EL (cell line): ENCODE measurements around the gene FOXC2.

Experiments
- DNase-seq: peaks from one replicate; pipeline ENCODE4 v3.0.0-alpha.2; 2016

The FOXC2 gene

DNA sequence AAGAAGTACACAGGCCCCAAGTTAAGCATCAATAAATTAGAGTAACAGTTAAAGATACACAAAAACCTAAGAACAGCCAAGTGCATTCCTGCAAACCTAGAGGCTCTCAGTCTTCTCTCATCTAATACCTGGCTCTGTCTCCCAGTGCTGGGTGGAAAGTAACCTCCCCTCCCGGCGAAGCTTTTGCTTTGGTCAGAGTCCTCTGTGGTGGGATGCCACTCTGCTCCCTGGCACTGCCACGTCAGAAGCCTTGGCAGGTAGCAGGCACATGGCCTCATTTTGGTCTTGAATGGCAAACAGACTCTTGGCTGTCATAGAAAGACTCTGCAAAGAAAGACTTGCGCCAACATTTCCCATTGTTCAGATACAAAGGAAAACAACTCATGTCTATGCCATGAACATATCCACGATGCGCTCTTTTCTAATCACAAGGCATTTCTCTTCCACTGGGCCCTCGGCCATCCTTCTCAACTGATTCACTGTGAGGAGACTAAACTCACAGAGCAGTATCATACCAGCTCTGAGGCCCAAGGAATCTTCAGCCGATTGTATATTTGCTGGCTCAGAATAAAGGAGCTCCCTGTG lies 32.8 kb upstream of the FOXC2 start:
- DNase-seq = no peak

DNA sequence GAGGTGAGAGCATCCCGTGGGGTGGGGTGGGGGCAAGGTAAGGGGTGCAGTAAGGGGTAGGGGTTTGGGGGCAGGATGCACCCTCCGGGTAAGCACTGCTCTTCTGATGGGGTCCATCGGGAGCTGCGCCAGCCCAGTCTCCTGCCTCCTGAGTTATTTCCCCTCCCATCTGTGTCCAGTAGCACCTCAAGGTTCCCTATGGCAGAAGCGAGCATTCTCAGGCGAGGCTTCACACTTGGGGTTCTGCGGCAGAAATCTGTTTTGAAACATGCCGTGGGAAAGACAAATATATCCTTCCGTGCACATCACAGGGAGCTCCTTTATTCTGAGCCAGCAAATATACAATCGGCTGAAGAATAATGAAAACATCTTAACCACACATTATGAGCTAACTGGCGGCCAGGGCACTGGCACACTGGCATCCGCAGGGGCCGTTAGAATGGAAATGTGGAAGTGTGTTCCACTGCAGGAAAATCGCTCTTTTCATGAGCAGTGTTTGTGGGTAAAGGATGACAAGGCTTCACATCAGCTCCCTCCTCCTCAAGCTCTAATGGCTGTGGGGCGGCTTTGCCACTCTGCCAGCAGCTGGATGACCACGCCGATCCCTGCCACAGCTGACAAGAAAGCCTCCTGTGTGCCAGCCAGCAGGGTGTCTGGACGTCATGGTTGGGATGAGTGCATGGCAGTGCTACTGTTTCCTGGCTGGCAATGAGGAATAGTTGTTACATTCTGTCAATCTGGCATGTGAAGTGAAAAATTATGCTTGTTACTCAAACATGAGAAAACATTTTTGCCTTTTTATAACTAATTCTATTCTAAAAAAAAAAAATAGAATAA lies 31.6 kb upstream of the FOXC2 start:
- DNase-seq = no peak

DNA sequence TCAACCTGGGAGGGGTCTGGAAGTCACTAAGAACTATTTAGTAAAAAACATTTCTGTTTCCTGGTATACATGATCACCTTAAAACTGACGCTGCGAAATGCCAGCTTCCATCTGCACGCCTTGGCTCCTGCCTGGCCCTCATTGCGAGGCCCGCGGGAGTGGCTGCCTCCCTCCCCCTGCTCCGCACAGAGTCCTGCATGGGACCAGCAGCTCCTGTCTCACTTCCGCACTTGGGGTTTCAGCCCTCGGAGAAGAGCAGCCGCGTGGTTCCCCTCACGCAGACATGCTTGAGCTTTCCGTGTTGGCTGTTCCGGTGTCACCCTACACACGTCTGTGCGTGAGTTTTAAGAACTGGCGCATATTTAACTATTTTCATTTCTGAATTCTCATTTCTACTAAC lies 30.0 kb upstream of the FOXC2 start:
- no peak for DNase-seq

DNA sequence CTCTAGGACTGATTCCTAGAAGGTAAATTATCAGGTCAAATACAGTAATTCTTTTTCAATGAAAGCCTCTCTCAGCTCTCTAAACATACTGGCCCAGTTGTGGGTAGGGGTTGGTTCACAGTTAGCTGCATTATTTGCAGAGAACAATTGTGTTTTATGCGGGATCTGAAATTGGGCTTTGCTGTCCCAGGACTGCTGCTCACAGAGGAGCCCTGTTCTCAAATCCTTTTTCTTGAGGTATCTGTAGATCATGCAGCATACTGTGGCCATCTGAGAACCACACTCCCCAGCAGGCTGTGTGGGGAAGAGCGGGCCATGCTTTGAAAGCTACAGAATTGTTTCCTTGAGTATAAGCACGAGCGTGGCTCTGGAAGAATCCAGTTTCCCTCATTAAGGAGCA lies 29.1 kb upstream of the FOXC2 start:
- no peak for DNase-seq

DNA sequence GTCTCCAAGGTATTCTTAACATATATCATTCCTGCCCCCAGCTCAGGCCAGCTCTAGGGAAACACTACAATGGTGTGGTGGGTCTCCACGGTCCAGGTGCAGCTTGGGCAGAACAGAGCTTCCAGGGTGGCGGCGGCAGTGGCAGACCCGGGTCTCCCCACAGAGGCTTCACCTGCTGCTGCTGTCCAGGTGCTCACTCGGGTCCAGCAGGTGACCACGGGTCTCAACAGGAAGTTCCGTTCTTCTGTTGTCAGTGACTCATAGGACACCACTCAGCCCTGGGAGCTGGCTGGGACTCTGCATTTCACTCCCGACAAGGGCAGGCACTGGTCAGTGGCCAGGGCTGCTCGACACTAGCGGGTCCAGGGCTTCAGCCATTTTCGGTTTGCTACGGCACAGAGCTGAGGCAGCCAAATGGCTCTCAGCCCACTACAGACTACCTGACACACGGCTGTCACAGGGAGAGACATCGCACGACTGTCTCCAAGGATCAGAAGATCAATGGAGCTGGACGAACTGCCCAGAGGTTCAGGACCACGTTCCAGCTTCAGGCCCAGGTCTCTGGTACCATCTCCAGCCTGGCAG lies 28.3 kb upstream of the FOXC2 start:
- DNase-seq = no peak

DNA sequence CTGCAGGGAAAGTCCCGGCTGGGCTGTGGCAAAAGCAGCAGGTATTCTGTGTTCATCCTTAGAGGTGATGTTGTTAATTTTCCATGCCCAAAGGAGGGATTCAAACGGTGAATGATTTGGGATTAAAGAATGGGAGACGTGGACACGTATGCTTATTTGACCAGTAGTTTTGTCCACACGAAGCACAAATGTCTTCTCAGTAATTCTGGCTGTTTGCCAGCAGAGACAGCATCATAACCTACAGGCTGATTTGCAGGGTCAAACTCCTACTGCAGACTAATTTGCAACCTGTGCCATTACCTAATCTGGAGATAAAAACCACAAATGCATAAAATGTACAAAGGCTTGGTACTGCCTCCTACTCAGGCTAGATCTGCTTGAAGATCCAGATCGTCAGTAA lies 25.7 kb upstream of the FOXC2 start:
- no peak for DNase-seq

DNA sequence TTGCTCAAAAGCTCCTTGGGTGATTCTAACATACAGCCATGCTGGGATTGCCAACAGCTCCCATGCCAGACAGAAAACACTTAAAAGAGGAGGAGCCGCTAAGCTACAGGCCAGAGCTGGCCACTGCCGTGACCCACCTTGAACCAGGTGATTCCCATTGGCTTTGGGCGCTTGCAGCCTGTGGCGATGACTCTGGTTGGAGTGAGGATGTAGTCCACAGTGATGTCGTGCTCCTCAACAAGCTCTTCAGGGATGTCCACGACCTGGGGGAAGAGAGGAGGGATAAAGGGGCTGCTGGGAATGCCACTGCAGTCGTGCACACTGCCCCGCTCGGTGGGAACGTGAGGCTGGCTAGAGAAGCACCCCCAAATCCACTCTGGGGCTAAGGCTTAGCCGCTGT lies 25.1 kb upstream of the FOXC2 start:
- DNase-seq = no peak

DNA sequence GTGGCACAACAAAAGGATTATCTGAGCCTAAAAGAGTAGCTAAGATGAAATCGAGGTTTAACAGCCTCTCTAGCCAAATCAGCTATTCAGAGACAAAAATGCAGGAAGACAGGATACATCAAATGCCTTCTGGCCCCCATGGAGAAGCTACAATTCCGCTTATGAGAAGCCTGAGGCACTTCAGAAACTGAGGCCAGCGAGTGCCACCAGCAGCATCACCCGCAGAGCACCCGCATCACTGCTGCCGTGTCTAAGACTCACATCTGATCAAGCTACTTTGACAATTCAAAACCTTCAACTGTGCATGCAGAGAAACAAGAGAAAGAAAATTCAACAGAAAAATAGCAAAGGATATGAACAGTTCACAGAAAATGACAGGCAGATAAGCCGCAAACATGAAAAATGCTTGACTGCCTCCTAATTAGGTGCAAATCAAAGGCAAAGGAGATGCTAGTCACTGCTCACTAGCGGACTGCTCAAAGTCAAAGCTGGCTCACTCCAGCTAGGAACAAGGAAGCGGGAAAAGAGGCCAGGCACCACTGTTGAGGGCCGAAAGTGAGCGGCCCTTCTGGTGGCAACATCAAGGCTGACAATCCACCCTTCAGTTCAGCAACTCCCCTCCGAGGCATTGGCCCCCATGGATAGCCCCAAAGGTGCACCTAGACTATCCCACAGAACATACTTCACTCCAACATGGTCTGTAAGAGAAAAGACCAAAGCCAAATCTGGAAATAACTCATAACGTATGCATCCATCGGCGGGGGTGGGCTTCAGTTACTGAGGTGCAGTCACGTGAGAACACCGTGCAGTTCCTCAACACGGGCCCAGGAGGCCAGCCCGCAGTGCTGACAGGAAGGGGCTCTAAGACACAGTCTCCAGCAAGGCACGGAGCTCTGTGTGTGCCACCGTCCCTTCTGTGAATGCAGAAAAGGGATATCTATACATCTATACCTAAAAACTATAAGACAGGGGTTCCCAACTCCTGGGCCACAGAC lies 23.6 kb upstream of the FOXC2 start:
- no peak for DNase-seq

DNA sequence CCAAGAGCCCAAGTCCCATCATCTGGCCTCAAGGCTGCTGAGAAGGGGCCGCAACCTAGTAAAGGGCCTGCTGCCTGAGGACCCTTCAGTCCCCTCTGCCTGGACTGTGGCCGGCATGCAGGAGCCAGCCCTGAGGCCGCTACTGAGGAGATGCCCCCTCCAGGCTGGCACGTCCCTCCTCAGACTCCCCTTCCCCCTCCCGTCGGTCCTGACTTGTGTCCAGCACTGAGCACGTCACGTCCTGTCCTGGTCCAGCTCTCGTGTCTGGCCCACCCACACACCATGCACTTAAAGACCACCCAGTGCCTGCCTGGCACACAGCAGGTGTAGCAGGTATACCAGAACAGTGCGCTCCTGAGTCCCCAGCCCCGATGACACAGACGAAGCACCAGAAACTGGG lies 21.1 kb upstream of the FOXC2 start:
- no peak for DNase-seq

DNA sequence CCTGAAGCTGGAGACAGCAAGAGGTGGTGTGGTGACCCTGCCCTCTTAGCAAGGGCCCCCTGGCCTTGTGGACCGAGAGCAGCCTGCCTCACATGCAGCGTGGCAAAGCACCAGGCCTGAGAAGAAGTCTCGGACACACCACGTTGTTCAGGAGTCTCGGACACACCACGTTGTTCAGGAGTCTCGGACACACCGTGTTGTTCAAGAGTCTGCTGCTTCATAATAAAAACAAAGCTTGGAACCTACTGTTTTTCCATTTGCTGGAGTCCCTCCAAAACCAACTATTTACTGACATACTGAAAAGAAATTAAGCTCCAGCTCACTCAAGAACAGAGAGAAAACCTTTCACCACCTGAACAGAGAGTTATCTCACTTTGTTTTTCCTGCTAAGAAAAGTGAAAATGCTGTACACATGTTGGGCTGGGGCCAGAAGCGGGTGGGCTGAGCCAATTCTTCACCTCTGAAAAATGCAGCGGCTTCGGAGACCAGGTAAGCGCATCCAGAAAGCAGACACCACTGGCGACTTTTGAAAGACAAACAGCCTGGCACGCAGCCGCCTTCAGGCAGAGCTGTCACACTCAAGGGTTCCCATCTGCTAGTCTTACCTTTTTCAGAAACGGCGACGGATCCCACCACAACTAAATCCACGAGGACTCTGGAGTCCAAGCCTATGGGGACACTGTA lies 20.5 kb upstream of the FOXC2 start:
- DNase-seq = no peak

DNA sequence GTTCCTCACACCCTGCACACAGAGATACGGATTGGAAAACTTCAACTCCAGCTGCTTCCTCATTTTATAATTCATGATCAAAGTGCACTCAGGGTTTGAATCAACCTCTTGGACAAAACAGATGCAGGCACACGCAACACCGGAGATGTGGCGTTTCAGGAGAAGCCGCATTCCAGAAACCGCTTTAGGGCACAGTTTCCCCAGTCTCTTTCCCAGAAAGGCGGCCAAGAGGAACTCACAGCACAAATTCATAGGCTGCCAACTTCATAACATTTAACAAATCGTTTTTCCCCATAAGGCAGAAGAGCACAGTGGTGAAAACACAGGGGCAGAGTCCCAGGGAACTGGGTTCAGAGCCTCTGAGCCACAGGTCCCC lies 20.0 kb upstream of the FOXC2 start:
- no peak for DNase-seq

DNA sequence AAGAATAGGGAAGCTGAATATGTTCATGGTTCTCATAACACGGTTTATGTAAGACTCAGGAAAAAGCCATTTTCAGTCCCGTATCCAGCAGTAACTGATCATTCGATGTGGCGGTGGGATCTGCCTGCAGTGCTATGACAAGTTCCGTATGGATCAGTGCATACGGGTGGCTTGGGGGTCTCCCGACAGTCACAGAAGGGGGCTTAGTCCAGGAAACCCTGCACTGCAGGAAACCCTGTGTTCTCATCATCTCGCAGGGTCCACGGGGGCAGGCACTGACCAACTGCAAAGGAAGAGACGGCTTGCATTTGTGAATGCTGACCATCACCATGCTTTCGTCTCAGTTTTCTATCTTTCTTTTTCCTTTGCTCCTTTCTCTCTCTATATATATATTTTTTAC lies 19.3 kb upstream of the FOXC2 start:
- DNase-seq = no peak

DNA sequence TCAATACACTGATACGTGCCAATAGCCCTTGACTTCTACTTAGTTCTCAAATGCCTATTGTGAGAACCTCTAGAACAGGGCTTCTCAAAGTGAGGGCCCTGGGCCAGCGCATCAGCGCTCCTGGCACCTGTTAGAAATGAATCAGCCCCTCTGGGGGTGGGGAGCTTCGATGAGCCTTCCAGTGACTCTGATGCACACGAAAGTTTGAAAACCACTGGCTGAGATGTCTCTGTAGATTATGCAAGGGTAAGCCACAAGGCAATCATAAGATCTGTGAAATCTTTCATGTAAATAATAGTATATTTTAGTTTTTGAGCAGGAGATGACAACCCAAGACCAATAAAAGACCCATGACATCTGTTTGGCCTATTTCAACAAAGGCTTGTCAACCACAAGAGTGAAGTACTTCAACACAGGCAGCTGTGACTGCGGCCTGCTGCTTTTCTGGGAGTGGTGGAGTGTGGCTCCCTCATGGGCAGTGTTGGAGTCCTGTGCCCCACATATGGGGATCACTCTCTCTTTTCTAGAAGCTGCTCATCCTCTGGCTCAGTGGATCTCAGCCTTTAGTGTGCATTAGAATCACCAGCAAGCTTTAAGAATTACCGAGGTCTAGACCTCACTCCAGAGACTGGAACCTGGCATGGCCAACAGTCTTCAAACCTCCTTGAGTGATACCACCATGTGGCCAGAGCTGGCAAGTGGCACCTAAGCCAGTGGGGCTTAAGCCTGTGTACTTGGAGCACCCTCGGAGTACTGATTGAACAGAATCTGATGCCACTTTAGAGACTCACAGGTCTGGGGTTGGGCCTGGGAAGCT lies 17.3 kb upstream of the FOXC2 start:
- DNase-seq = no peak

DNA sequence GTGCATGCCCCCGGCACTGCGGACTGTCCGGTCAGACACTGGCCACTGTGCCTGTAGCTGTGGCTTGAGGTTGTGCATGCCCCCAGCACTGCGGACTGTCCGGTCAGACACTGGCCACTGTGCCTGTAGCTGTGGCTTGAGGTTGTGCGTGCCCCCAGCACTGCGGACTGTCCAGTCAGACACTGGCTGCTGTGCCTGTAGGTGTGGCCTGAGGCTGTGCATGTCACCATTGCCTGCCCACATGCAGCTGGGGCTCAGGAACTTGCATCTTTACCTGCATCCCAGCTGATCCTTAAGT lies 16.8 kb upstream of the FOXC2 start:
- DNase-seq = no peak

DNA sequence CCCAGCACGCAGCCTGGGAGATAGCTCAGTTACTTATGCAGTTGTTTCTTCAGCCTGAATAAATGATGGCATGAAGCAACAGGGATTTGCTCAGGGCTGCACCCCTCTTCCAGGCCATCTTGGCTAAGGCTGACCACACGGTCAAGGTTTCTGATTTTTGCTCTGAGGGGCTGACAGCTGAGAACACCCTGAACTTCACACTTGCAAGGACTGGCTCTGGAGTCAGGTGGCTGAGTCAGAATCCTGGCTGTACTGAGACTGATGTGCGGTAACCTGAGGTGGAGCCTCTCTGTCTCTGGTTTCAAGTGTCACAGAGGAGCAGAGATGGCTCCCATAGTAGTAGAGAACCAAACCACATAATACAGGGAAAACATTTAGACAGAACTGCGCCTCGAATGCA lies 16.3 kb upstream of the FOXC2 start:
- DNase-seq = no peak

DNA sequence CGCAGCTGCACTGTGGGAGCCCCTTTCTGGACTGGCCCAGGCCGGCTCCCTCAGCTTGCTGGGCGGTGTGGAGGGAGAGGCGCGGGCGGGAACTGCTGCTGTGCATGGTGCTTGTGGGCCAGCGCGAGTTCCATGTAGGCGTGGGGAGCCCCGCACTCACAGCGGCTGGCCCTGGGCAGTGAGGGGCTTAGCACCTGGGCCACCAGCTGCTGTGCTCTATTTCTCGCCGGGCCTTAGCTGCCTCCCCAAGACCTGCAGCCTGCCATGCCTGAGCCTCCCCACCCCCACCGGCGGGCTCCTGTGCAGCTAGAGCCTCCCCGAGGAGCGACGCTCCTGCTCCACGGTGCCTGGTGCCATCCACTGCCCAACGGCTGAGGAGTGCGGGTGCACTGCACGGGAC lies 13.3 kb upstream of the FOXC2 start:
- DNase-seq = no peak

DNA sequence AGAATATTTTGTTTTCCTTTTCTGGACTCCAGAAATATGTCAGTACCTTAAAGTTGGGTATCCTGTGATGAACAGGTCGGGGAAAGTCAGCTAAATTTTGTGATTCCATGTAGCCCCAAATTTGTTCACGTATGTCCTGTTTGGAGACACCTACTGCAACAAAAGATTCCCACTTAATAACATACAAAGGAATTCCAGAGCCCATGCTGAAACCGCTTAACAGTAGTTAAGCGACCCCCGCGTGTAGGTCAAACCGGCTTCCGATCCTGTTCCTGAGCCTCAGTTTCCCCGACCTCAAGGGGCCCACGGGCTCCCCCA lies 12.1 kb upstream of the FOXC2 start:
- no peak for DNase-seq

DNA sequence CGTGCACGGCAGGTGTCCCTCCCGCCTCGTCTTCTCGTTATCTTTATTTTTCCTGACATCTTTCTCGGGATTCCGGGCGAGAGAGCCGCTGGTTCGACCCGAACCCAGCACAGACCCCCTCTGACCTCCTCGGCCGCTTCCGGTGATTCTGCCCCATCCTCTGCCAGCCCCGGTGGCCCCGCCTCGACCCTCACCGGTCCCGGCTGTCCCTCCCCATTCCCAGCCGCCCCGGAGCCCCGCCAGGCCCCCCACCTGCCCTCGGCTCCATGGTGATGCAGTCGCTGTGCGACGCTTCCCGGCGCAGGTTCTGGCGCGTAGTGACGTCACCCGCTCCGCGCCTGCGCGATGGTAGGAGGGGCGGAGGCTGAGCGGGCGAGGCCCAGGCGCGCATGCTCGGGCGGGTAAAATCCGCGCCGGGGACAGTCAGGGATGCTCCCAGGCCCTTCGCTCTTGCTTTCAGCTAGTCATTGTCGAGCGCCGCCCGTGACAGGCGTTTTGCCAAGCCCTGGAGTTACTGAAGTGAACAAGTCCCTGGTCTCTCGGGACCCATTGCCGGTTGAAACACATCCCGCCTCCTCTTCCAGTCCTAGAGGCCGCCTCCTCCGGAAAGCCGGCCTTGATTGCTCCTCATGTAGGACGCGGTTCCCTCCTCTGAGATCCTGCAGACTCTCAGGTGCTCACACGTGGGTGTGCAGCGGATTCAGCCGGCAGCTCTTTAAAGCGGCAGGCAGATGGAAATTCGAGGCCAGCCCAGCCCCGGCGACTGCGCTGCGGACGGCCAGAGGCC lies 11.5 kb upstream of the FOXC2 start, which contains the start of gene MTHFSD:
Gene MTHFSD, minus strand, starts transcription at position 319 of the 787 bp plus-strand sequence. Its CDS starts 51 bp downstream, at position 268.
- peak; percentile 88 for DNase-seq

DNA sequence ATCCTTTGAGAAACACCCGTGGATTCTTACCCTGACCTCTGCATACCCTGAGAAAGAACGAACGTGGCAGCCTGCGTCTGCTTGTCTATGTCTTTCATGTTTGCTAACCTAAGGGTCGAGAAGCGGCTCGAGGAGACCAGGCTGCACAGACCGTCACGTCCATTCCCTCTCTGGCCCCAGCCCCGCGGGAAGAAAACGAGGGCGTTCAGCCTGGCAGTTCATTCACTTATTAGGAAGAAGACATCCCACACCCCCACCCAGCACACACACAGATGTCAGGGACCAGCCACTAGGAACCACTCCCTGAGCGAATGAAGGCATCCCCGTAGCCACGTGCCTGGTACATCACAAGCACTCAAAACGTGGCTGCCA lies 10.9 kb upstream of the FOXC2 start:
- DNase-seq = no peak

DNA sequence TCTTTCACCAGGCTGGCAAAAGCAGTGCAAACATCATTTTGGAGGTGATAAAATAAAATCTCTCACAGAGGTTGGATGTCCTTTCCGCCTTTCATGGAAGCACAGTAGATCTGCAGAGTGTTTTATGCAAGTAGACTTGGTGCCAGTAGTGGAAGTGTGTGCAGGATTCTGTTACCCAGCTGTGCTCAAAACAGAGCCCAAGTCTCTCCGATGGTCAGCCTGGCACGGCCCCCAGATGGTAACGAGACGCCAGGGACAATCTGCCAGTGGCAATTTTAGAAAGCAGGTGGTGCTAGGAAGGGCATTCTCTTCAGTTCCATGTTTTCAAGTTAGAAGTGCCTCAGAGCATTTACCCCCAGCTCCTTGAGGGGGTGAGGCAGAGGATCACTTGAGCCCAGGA lies 10.1 kb upstream of the FOXC2 start:
- DNase-seq = no peak

DNA sequence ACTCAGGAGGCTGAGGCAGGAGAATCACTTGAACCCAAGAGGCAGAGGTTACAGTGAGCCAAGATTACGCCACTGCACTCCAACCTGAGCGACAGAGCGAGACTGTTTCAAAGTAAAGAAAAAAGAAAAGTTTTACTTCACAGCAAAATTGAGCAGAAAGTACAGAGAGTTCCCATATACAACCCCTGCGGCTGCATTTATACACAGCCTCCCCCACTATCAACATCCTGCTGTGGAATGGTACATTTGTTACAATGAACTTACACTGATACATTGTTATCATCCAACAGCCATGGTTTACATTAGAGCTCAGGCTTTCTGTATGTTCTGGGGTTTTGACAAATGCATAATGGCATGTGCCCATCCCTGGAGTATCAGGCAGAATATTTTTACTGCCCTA lies 9.0 kb upstream of the FOXC2 start:
- DNase-seq = no peak
